ENCODE results near the gene THOP1. TPM values are rescaled to one million over a fixed set of nuclear protein-coding genes. Genes with fewer than 3 reads are reported as not detected.

The THOP1 gene
- total and polyA plus RNA-seq, 10 of the 15 experiments (the other 5 are each of a cell fraction or from before 2014, with no cell fraction given) = 1.9 to 270 (median 169) TPM

GRCh38 chr19:2766594-2767372, 18.5 kb upstream of the THOP1 start (continued):
- TF ChIP-seq MLLT1 (IDR thresholded peaks at IDR 0.05) (no peak), RBBP5 (conservative IDR thresholded peaks at IDR 0.05) (no peak), IRF4 (IDR thresholded peaks at IDR 0.05; ENCODE audit: low read depth, low read length) (no peak), MEF2A (IDR thresholded peaks at IDR 0.05; ENCODE audit: insufficient read depth, low read depth, low read length) (no peak)

GRCh38 chr19:2767688-2768087, 17.6 kb upstream of the THOP1 start:
- intact Hi-C loops (cut with micrococcal nuclease; ENCODE audit: unreplicated experiment) (no loop called here), in situ Hi-C loops (cut with MboI) (no loop called here)
- no TSS peak for BruUV-seq (replicated peaks)
- 97% methylated on average over 18 of the region's 19 CpGs for WGBS (ENCODE audit: insufficient coverage, insufficient replicate concordance, low lambda C conversion rate, missing lambda C conversion rate)
- H3K9me3 ChIP-seq (replicated peaks; ENCODE audit: control insufficient read depth, insufficient read depth, low read length) = no peaks in the 10 kb centered on the region
- H3K4me1 ChIP-seq (ENCODE audit: control insufficient read depth, insufficient read depth, low read length) = no peaks in the 10 kb centered on the region
- CTCF ChIA-PET = interaction anchor here (0.6 to 0.7 kb wide), 2 partner anchors 16 to 605 kb away, joined by 3 to 6 read pairs; no protein-coding TSS in a partner anchor
- FAIRE-seq (no peak), DNase-seq (ENCODE audit: low read depth, low spot score) (no peak), ATAC-seq (no peak)
- H3K36me3 ChIP-seq (ENCODE audit: control insufficient read depth in 2 of 2, insufficient read depth in 2 of 2, low read length in 1 of 2) = peaks cover 5 to 39% of the 10 kb centered on the region in 2 experiments; a peak in 3 of 4 replicates
- H3K9ac ChIP-seq (ENCODE audit: control insufficient read depth, insufficient read depth, low read length) = no peak overlapping the region
- POLR2A ChIA-PET = no interaction called here
- SMC1A ChIA-PET (ENCODE audit: uncharacterized antibody, unreplicated experiment) = no interaction called here
- no peak overlapping the region for H2AFZ ChIP-seq (ENCODE audit: control insufficient read depth, low read depth, low read length)
- H3K27me3 ChIP-seq (replicated peaks in 1 of 2; ENCODE audit: control insufficient read depth in 2 of 2, insufficient read depth in 2 of 2, low read length in 1 of 2) = no peaks in the 10 kb centered on the region
- no peak overlapping the region for H3K4me3 ChIP-seq
- RAD21 ChIA-PET (ENCODE audit: unreplicated experiment) = no interaction called here
- no peak overlapping the region for H3K27ac ChIP-seq (ENCODE audit: control insufficient read depth, insufficient read depth)
- TF ChIP-seq ZBTB4 (CRISPR knock-in tag; IDR thresholded peaks at IDR 0.05) (no peak), BCL11A (IDR thresholded peaks at IDR 0.05; ENCODE audit: low read depth, low read length) (no peak), SREBF1 (IDR thresholded peaks at IDR 0.05; ENCODE audit: low read length) (no peak)
- no peak overlapping the region for H3K4me2 ChIP-seq (ENCODE audit: control insufficient read depth, insufficient read depth)
- peaks cover 18% of the 10 kb centered on the region for H3K79me2 ChIP-seq (ENCODE audit: control insufficient read depth, insufficient read depth, low read length)
- H4K20me1 ChIP-seq (ENCODE audit: control insufficient read depth, insufficient read depth) = peaks cover 3% of the 10 kb centered on the region; the same call in 1 of the 2 replicates

All from GM12878 (cell line).